T-helper 1 cell (primary cell): ENCODE results near the gene IGHMBP2.
"Not testable (repeated sequence)": the region's sequence is repeated elsewhere in the genome, so short reads cannot be mapped to it uniquely, and the experiment has no call there.

ENCODE experiments used
- DNase-seq, 5 donors: peaks; one replicate each; pipeline ENCODE4 v3.0.0-alpha.2; 2012 to 2020
- total RNA-seq, 4 donors: gene quantifications; one replicate each; lab custom pipeline; 2026; lab: John Stamatoyannopoulos, UW

Gene IGHMBP2
- 18.7 to 27.3 (median 26.2) reads per million in 4 donors for total RNA-seq

- peak; percentile 52 to 86 (median 78) for DNase-seq
Measured at GRCh38 chr11:68903288-68904247, at the start of gene IGHMBP2, which contains the start of gene MRPL21. TSS of gene IGHMBP2 (plus strand) at chr11:68903891. CDS start at chr11:68903953, 62 bp downstream. TSS of gene MRPL21 (minus strand) at chr11:68903832. CDS start at chr11:68903810, 22 bp downstream.

DNA sequence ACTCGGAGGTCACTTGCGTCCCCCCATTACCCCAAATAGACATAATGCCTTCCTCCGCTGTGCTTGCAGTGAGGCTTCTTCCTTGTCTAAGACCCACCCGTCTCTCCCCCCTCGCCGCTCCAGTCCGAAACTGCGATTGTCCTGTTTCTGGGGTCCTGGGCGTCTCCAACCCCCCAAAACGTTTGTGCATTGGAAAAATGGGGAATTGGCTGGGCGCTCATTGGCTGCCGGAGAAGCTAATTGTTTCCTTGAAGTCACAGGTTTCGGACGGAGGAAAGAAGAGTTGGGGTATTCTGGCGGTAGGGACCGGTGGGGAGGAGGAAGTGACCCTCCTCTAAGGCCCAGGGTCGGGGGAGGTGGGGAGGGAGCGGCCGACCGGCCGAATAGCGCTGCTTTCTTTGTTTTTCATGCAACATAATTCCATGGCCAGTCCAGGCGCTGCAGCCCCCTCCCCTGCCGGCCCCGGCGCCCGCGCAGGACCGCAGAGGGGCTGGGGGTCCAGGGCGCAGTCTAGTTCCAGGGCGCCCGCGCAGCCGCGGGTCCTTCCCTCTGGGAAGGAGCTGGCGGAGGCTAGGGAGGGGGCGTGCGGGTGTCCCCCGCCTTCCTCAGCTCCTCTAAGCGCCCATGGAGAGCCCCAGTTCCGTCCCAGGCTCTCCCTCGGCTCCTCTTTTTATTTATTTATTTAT lies 49.3 kb upstream of the IGHMBP2 start:
- no peak for DNase-seq

DNA sequence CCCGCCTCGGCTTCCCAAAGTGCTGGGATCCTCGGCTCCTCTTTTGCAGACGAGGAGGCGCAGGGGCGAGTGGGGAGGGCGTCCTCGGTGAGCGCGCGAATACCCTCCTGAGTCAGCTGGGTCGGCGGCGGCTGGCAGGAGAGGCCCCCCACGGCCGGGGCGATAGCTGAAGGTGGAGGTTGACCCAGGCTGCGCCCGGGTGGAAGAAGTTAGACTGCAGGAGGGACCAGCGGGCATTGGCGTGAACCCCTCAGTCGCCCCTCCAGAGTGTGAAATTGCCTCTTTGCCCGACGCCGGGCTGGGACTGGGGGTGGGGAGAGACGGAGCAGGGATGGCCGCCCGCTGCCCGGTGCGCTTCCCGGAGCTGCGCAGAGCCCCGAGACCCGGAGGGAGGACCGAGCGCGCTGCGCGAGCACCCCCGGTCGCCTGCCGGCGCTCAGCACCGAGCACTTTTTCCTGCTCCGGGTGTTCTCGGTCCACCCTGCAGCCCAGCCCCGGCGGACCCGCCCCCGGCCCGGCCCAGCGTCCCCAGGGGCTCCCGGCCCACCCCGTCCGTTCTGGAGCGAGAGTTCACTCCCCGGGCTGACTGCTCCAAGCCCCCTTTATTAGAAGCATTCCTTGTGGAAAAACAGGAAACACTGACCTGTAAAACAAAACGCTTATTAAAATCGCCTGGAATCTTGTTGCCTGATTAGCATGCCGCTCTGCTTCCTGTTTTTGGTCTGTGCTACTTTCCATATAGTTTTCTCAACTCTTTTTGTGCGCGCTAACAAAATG lies 48.3 kb upstream of the IGHMBP2 start:
- peak in 1 of 5 donors; percentile 26 for DNase-seq

- not testable (repeated sequence) for DNase-seq
Measured at GRCh38 chr11:68856425-68857030, 47.2 kb upstream of the IGHMBP2 start.

DNA sequence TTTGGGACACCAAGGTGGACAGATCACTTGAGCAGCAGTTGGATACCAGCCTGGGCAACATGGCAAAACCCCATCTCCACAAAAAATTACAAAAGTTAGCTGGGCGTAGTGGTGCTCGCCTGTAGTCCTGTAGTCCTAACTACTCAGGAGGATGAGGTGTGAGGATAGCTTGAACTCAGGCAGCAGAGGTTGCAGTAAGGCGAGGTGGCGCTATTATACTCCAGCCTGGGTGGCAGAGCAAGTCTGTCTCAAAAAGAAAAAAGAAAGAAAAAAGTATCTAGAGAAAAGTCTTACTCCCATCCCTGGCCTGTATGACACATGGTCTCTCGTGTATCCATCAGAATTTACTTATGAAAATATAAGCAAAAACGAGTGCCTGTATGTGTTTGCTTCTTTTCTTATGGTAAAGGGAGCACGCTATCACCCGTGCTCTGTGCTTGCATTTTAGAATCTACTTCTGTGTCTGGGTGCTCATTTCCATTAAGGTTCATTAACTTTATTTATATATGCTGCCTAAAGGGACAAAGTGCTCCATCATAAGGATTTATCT lies 46.6 kb upstream of the IGHMBP2 start:
- no peak for DNase-seq

DNA sequence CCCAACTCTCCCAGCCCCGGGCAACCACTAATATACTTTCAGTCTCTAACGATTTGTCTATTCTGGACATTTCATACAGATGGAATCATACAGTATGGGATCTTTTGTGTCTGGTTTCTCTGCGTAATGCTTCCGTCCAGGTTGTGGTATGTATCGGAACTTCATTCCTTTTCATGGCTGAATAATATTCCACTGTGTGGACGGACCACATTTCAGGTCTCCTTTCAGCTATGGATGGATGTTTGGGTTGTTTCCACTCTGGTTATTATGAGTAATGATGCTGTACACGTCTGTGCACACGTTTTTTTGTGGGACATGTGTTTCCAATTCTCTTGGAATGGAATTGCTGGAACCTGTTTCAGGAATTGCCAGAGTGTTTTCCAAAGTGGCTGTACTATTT lies 44.6 kb upstream of the IGHMBP2 start:
- no peak for DNase-seq

GRCh38 chr11:68862421-68862820 lies 41.3 kb upstream of the IGHMBP2 start:
- DNase-seq: no peak

DNA sequence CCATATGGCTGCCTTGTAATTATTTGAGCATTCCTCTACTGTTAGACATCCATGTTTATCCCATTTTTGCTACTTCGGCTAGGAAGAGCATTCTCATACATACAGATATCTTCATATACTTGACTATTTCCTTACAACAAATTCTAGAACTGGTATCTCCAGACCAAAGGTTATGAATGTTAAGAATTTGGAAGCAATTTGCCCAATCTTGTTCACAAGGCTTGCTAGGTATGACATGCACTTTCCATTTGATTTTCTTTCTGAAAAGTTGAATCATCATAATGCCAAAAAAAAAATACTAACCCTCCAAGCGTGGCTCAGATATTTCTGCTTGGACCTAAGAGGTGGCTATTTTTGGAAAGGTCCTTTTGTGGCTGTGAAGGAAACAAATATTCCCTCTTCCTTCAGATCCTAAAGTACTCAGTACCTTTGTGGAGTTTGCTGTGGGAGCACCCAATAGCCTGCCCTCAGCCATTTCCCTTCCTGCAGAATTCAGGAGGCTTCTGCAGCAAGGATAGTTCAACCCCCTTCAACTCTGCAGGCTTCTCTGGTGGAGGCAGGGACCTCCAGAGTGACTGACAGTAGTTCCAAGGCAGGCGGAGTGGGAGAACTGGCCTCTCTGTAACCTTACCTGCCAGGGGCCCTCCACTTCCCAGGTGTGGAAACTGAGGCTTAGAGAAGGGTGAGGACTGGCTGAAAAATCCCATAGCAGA lies 40.0 kb upstream of the IGHMBP2 start:
- DNase-seq: no peak

DNA sequence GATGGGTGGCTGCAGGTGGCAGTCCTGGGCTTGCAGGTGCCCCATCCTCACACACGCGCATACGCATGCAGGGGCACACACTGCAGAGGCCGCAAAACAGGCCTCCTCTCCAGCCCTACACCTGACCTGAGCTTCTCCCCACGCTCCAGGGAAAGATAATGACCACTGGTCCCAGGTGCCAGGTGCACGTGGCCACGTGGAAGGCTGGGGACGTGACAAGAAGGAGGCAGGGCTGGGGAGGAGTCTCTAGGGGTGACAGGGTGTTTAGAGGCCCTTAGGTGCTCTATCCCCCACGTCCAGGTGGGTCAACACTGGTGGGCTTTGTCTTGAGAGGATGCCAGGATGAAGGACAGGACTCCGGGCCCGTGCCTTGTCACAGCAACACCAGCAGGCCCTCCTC lies 38.5 kb upstream of the IGHMBP2 start:
- DNase-seq: no peak

GRCh38 chr11:68867066-68867465 lies 36.6 kb upstream of the IGHMBP2 start:
- no peak for DNase-seq

GRCh38 chr11:68868221-68868835 lies 35.4 kb upstream of the IGHMBP2 start:
- no peak for DNase-seq

GRCh38 chr11:68870470-68870869 lies 33.2 kb upstream of the IGHMBP2 start:
- no peak for DNase-seq

DNA sequence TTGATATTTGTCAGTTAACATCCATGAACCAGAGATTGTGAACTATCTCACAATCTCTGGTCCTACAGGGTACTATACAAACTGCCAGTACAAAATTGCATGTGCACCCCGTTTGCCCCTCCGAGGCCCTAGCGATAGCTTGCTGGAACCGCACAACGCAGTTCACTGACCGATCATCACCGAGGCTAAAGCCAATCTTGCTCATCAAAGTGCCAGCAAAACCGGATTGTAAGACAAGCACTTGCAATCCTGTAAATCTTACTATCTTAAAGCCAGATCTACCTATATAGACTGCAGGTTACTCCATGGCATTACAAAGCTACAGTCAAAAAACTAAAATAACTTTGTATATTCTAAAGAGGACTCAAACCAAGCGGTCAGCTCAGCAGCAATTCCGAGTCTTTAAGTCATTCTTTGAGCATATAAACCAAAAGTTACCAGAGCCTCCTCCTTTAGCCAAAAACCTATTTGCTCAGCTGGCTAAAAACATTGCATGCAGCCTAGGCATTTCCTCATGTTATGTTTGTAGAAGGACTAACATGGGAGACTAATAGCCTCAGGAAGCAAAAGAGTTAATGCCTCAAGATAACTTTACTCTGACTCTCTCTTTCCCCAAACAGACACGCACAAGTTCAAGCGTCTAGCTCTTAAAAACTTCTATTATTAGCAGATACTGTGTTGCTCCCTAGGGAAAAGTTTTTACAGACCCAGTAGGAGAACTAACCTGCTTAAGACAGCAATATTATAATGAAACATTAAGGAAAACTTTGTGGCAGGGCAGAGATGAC lies 31.3 kb upstream of the IGHMBP2 start:
- DNase-seq: no peak

- no peak for DNase-seq
Measured at GRCh38 chr11:68878022-68878421, 25.7 kb upstream of the IGHMBP2 start.

DNA sequence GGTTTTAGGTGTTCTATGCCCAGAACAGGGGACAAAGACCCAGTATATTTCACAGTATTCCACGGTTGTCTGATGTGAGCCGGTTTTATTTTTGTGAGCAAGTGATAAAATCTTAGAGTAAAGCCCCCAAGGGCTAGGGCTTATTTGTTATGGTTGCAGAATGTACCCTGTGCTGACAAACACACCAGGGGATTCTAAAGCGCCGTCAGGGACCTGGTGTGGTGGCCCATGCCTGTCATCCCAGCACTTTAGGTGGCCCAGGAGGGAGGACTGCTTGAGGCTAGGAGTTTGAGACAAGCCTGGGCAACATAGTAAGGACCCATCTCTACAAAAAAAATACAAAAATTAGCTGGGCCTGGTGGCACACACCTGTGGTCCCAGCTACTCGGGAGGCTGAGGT lies 22.8 kb upstream of the IGHMBP2 start:
- no peak for DNase-seq

DNA sequence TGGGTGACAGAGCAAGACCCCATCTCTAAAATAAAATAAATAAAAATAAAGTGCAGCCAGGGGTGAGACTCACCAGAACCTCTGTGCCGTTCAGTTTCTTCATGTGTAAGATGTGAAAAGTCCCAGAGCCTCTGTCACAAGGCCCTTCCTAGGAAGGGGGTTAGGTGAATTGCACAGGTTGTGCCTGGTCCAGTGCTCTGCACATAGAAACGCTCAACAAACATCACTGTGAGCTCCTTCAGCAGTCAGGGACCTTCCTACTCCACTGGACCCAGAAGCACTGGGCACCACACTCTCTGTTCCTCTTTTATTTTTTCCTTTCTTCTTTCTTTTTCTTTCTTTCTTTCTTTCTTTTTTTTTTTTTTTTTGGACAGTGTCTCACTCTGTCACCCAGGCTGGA lies 22.4 kb upstream of the IGHMBP2 start:
- DNase-seq: no peak

GRCh38 chr11:68882391-68882790 lies 21.3 kb upstream of the IGHMBP2 start:
- no peak for DNase-seq

- DNase-seq: not testable (repeated sequence)
Measured at GRCh38 chr11:68884827-68885226, 18.9 kb upstream of the IGHMBP2 start.

GRCh38 chr11:68889948-68890446 lies 13.7 kb upstream of the IGHMBP2 start:
- no peak for DNase-seq
